B cell (primary cell): Measurements from ENCODE around the gene ZNHIT2. TPM values are rescaled to one million over a fixed set of nuclear protein-coding genes. Genes with fewer than 3 reads are reported as not detected.

Experiments
- ATAC-seq: fragments of 200-7000 bp; cut with Tn5 transposase; one replicate; pipeline ENCODE4 v1.10.0; 2021; ENCODE audit warnings: low read depth, mild to moderate bottlenecking, moderate number of reproducible peaks, moderate library complexity
- CTCF ChIA-PET: fragments of 350-600 bp; sonication (Branson Sonifier 250); formaldehyde crosslinking; loops from one replicate; lab custom pipeline; 2021; ENCODE audit warnings: antibody characterized with exemption, inconsistent platforms; lab: Charles Lee
- POLR2A ChIA-PET: fragments of 350-600 bp; sonication (Branson Sonifier 250); formaldehyde crosslinking; loops from one replicate; lab custom pipeline; 2021; ENCODE audit warnings: antibody characterized with exemption; lab: Charles Lee
- DNase-seq: peaks from one replicate; pipeline ENCODE4 v3.0.0; 2013
- H2AFZ ChIP-seq: 2 replicates; pipeline ENCODE4 v1.6.1; 2012; ENCODE audit warnings: mild to moderate bottlenecking, low read depth, low read length; ENCODE audit not compliant: insufficient read depth, poor library complexity, severe bottlenecking
- H3K27ac ChIP-seq, 2 donors: 1 replicate in 1 of 2; 2 replicates in 1 of 2; pipeline ENCODE4 v1.5.1; 2012 to 2013; ENCODE audit warnings: low read length in 2 of 2, mild to moderate bottlenecking in 2 of 2, moderate library complexity in 1 of 2
- H3K27me3 ChIP-seq, 4 experiments: fragments of 200-600 bp in 1 of 4; sonication (generic) in 1 of 4; replicated peaks in 1 of 4; 1 replicate in 2 of 4; 2 replicates in 2 of 4; pipeline versions ENCODE4 v1.6.1 to v1.7.0; 2013 to 2016; ENCODE audit warnings: low read length in 3 of 4, mild to moderate bottlenecking in 2 of 4, mixed read lengths in 1 of 4, moderate library complexity in 1 of 4; ENCODE audit not compliant: insufficient read depth in 4 of 4, control insufficient read depth in 3 of 4; ENCODE audit errors: control extremely low read depth in 1 of 4
- H3K36me3 ChIP-seq, 2 experiments: replicated peaks in 1 of 2; 1 replicate in 1 of 2; 2 replicates in 1 of 2; pipeline versions ENCODE4 v1.6.1 to v1.7.1; 2013; ENCODE audit warnings: low read length in 1 of 2; ENCODE audit not compliant: insufficient read depth in 2 of 2, control insufficient read depth in 1 of 2; ENCODE audit errors: control extremely low read depth in 1 of 2, extremely low read depth in 1 of 2
- H3K4me1 ChIP-seq, 2 donors: fragments of 200-600 bp in 1 of 2; sonication (generic) in 1 of 2; 1 replicate in 1 of 2; 2 replicates in 1 of 2; pipeline versions ENCODE4 v1.5.1 to v1.6.1; 2013 to 2017; ENCODE audit warnings: low read length in 2 of 2; ENCODE audit not compliant: control insufficient read depth in 2 of 2, insufficient read depth in 2 of 2
- H3K4me2 ChIP-seq: replicated peaks from 2 replicates; pipeline ENCODE3; 2012; ENCODE audit warnings: mild to moderate bottlenecking, low read depth, low read length; ENCODE audit not compliant: poor library complexity, severe bottlenecking
- H3K4me3 ChIP-seq, 5 experiments: fragments of 200-600 bp in 1 of 5; sonication (generic) in 1 of 5; 1 replicate in 3 of 5; 2 replicates in 2 of 5; pipeline versions ENCODE4 v1.5.1 to v1.7.0; 2011 to 2016; ENCODE audit warnings: low read length in 4 of 5, mild to moderate bottlenecking in 4 of 5, low read depth in 2 of 5, control low read depth in 1 of 5, moderate library complexity in 1 of 5; ENCODE audit not compliant: insufficient read depth in 1 of 5; ENCODE audit errors: control extremely low read depth in 1 of 5, extremely low read depth in 1 of 5
- H3K79me2 ChIP-seq: fragments of 200-600 bp; sonication (generic); one replicate; pipeline ENCODE4 v1.6.0; 2016; ENCODE audit warnings: low read length; ENCODE audit not compliant: control insufficient read depth, insufficient read depth
- H3K9ac ChIP-seq: fragments of 200-600 bp; sonication (generic); 2 replicates; pipeline ENCODE4 v1.6.1; 2017; ENCODE audit warnings: mild to moderate bottlenecking, low read length, moderate library complexity
- H3K9me3 ChIP-seq, 3 donors: one replicate each; pipeline versions ENCODE4 v1.6.1 to v1.7.1; 2013; ENCODE audit warnings: low read length in 2 of 3; ENCODE audit not compliant: control insufficient read depth in 2 of 3, insufficient read depth in 1 of 3; ENCODE audit errors: control extremely low read depth in 1 of 3
- H4K20me1 ChIP-seq: 2 replicates; pipeline ENCODE4 v1.6.0; 2012; ENCODE audit warnings: mild to moderate bottlenecking, low read length; ENCODE audit not compliant: insufficient read depth, control insufficient read depth, poor library complexity, severe bottlenecking
- H3K27ac Mint-ChIP-seq: one replicate; pipeline ENCODE4 v1.8.0; 2021; ENCODE audit warnings: mixed read lengths
- H3K27me3 Mint-ChIP-seq: one replicate; pipeline ENCODE4 v1.8.0; 2021; ENCODE audit warnings: mixed read lengths
- H3K4me1 Mint-ChIP-seq: one replicate; pipeline ENCODE4 v1.8.0; 2021; ENCODE audit warnings: mixed read lengths
- H3K4me3 Mint-ChIP-seq: one replicate; pipeline ENCODE4 v1.8.0; 2021; ENCODE audit warnings: mixed read lengths
- H3K9me3 Mint-ChIP-seq: one replicate; pipeline ENCODE4 v1.8.0; 2022; ENCODE audit warnings: mixed read lengths; ENCODE audit not compliant: insufficient read depth
- EZH2 ChIP-seq: IDR thresholded peaks from 2 replicates; pipeline ENCODE4 v1.6.1; 2012; ENCODE audit warnings: borderline replicate concordance, low read depth, mild to moderate bottlenecking, moderate library complexity, low read length; ENCODE audit not compliant: insufficient read depth, poor library complexity, severe bottlenecking
- whole genome bisulfite sequencing: methylation state at CpG from one replicate; pipeline ENCODE4 v1.1.5; 2013; ENCODE audit warnings: missing lambda C conversion rate; ENCODE audit not compliant: insufficient coverage; 5-methylcytosine and 5-hydroxymethylcytosine counted together
- intact Hi-C: fragments of 100-400 bp; cut with micrococcal nuclease; formaldehyde crosslinking; loops from one replicate; pipeline ENCODE4 v1.10.0; 2022
- polyA plus RNA-seq: library from polyadenylated mRNA; depleted of rRNA; stranded (reverse); fragments of >200 nt; gene quantifications from 2 replicates; pipeline ENCODE4 v1.2.3, GENCODE V29; 2012
- total RNA-seq, 2 donors: library from RNA; stranded (reverse); fragments of 120-200 nt in 1 of 2; gene quantifications; 1 replicate in 1 of 2; 2 replicates in 1 of 2; pipeline versions ENCODE4 v1.2.3 to v1.2.4, GENCODE V29; 2013 to 2022
- TF ChIP-seq, protein P1 (sequence below): fragments of 200-600 bp; IDR thresholded peaks from one replicate; pipeline ENCODE4 v1.8.0; 2022; ENCODE audit warnings: antibody characterized with exemption, mild to moderate bottlenecking

ZNHIT2 gene
- total and polyA plus RNA-seq, 2 donors (not counting 1 experiment from before 2014, with no cell fraction given), result 6.2 to 14.1 TPM

DNA sequence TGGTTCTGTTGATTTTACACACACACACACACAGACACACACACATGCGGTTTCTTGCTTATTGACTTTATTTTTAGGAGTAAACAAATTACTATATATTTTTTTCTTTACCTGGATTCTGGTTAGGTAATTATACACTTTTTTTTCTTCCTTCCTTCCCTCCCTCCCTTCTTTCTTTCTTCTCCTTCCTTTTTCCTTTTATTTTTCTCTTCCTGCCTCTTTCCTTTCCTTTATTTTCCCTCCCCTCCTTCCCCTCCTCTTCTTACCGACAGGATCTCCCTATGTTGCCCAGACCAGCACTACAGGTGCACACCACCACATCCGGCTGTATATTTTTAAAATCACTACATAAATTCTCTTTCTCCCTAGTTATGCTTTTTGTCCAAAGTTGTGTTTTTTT is 49.4 kb upstream of the ZNHIT2 start:
- Histone ChIP-seq H3K27ac (no peak overlapping the region), H3K27me3 (no peaks in the 10 kb centered on the region), H4K20me1 (no peaks in the 10 kb centered on the region), H3K4me3 (no peak overlapping the region), H3K9me3 (no peaks in the 10 kb centered on the region), H3K36me3 (no peaks in the 10 kb centered on the region), H2AFZ (no peak overlapping the region), H3K79me2 (peaks cover 3% of the 10 kb centered on the region), H3K4me1 (peaks cover 8 to 13% of the 10 kb centered on the region in 2 donors), H3K9ac (no peak overlapping the region), H3K4me2 (no peak overlapping the region)
- no peaks in the 10 kb centered on the region for H3K9me3 Mint-ChIP-seq
- 100% methylated on average over 1 of the region's 3 CpGs for WGBS
- no peaks in the 10 kb centered on the region for H3K27me3 Mint-ChIP-seq
- ChIA-PET CTCF (interaction anchor here (0.7 kb wide), 1 partner anchor 132 kb away, joined by 3 read pairs; no protein-coding TSS in a partner anchor), POLR2A (no interaction called here)
- no peak for ATAC-seq
- no peak overlapping the region for H3K27ac Mint-ChIP-seq
- TF ChIP-seq, protein P1, sequence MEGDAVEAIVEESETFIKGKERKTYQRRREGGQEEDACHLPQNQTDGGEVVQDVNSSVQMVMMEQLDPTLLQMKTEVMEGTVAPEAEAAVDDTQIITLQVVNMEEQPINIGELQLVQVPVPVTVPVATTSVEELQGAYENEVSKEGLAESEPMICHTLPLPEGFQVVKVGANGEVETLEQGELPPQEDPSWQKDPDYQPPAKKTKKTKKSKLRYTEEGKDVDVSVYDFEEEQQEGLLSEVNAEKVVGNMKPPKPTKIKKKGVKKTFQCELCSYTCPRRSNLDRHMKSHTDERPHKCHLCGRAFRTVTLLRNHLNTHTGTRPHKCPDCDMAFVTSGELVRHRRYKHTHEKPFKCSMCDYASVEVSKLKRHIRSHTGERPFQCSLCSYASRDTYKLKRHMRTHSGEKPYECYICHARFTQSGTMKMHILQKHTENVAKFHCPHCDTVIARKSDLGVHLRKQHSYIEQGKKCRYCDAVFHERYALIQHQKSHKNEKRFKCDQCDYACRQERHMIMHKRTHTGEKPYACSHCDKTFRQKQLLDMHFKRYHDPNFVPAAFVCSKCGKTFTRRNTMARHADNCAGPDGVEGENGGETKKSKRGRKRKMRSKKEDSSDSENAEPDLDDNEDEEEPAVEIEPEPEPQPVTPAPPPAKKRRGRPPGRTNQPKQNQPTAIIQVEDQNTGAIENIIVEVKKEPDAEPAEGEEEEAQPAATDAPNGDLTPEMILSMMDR, result no peak
- TF ChIP-seq EZH2, result no peak
- H3K4me1 Mint-ChIP-seq, result peaks cover 14% of the 10 kb centered on the region
- no peak for DNase-seq
- H3K4me3 Mint-ChIP-seq, result no peak overlapping the region
- intact Hi-C loops, result no loop called here

DNA sequence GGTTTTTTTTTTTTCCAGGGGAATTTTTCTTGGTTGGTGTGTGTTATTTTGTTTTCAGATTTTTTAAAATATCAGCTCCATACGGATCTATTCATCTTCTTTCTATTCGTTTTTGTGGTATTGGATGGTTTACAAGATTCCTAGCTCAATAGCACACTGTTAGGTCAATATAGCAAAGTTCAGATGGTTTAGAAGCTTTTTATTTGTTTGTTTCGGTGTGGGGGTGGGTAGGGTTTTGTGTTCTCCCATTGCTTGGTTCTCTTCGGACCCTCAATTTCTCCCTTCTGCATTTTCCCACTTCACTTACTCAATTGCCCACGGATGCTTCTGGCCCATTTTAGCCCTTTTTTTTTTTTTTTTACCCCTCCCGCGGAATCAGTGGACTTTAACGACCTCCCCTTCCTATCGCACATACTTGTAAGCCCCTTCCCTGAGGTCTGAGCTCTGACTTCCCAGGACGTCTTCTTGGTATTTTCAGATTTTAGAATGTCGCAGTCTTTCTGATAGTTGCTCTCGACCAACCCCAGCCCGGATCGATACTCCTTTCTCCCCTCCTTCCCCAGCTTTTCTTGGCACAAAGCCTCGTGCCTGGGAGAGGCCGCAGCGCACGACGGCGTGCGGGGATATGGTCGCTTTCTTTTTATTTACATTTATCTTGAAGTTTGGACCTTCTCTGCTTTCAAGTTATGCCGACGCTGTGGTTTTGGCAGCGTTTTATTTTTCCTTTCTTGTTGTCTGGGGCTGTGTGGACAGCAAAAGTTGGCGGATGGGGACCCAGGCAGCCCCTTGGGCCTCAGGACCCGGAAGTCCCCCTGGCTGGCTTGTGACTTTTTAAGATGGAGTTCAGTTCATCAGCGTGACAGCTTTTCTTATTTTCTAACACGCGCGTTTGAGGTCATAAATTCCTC is 48.2 kb upstream of the ZNHIT2 start:
- no peak for ATAC-seq
- no peak overlapping the region for H3K4me2 ChIP-seq
- H3K27ac Mint-ChIP-seq, result no peak overlapping the region
- peaks cover 8 to 13% of the 10 kb centered on the region in 2 donors for H3K4me1 ChIP-seq
- H3K27ac ChIP-seq, result no peak overlapping the region
- H3K27me3 Mint-ChIP-seq, result no peaks in the 10 kb centered on the region
- no peak overlapping the region for H3K4me3 Mint-ChIP-seq
- no peak for DNase-seq
- H3K9me3 Mint-ChIP-seq, result no peaks in the 10 kb centered on the region
- WGBS, result 87% methylated on average over 12 of the region's 31 CpGs
- POLR2A ChIA-PET, result interaction anchor here (0.7 kb wide), 1 partner anchor 78 kb away, joined by 3 read pairs; no protein-coding TSS in a partner anchor
- H3K9me3 ChIP-seq, result no peaks in the 10 kb centered on the region
- H3K27me3 ChIP-seq, result no peaks in the 10 kb centered on the region
- H3K36me3 ChIP-seq, result no peaks in the 10 kb centered on the region
- no peak overlapping the region for H3K4me3 ChIP-seq
- CTCF ChIA-PET, result interaction anchor here (0.9 to 1.1 kb wide), 2 partner anchors 21 to 54 kb away, joined by 3 read pairs; partner anchors contain the start of gene TM7SF2
- peaks cover 3% of the 10 kb centered on the region for H3K79me2 ChIP-seq
- H3K9ac ChIP-seq, result no peak overlapping the region
- H2AFZ ChIP-seq, result no peak overlapping the region
- H4K20me1 ChIP-seq, result no peaks in the 10 kb centered on the region
- TF ChIP-seq, protein P1, result no peak
- TF ChIP-seq EZH2, result no peak
- intact Hi-C loops, result no loop called here
- H3K4me1 Mint-ChIP-seq, result peaks cover 14% of the 10 kb centered on the region
